ENCODE data around the gene ANXA11.
"Not testable (repeated sequence)": the region's sequence is repeated elsewhere in the genome, so short reads cannot be mapped to it uniquely, and the experiment has no call there.

DNA sequence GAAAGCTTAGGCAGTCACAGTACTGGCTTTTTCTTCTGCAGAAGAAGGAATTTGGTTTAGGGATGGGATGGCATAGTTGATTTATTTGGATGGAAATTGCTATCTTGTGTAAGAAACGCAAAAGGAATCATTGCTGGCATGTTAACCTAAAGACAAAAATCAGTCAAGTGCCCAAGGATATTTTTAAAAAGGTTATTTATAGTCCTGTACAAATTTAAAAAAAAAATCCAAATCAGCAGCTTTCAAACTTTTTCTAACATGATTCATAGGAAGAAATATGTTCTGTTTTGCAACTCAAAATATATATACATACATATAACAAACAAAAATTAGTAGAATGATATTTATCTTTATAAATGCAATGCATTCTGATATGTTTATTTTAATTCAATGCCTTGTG, 28.5 kb upstream of the ANXA11 start:
- TF ChIP-seq SPI1 (IDR thresholded peaks at IDR 0.05; ENCODE audit: borderline replicate concordance, low read depth, low read length); ETV6 (IDR thresholded peaks at IDR 0.05; ENCODE audit: borderline replicate concordance in 1 of 2, low read depth in 2 of 2, low read length in 1 of 2); ETV6 (CRISPR knock-in tag; IDR thresholded peaks at IDR 0.05; ENCODE audit: borderline replicate concordance); EP300 (IDR thresholded peaks at IDR 0.05; ENCODE audit: low read length); POLR2A (conservative IDR thresholded peaks at IDR 0.05); TAF7 (tag; IDR thresholded peaks at IDR 0.05): not testable (repeated sequence)
- TF ChIP-seq, protein P1, sequence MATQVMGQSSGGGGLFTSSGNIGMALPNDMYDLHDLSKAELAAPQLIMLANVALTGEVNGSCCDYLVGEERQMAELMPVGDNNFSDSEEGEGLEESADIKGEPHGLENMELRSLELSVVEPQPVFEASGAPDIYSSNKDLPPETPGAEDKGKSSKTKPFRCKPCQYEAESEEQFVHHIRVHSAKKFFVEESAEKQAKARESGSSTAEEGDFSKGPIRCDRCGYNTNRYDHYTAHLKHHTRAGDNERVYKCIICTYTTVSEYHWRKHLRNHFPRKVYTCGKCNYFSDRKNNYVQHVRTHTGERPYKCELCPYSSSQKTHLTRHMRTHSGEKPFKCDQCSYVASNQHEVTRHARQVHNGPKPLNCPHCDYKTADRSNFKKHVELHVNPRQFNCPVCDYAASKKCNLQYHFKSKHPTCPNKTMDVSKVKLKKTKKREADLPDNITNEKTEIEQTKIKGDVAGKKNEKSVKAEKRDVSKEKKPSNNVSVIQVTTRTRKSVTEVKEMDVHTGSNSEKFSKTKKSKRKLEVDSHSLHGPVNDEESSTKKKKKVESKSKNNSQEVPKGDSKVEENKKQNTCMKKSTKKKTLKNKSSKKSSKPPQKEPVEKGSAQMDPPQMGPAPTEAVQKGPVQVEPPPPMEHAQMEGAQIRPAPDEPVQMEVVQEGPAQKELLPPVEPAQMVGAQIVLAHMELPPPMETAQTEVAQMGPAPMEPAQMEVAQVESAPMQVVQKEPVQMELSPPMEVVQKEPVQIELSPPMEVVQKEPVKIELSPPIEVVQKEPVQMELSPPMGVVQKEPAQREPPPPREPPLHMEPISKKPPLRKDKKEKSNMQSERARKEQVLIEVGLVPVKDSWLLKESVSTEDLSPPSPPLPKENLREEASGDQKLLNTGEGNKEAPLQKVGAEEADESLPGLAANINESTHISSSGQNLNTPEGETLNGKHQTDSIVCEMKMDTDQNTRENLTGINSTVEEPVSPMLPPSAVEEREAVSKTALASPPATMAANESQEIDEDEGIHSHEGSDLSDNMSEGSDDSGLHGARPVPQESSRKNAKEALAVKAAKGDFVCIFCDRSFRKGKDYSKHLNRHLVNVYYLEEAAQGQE (IDR thresholded peaks at IDR 0.05; ENCODE audit: borderline replicate concordance) = not testable (repeated sequence)
- TF ChIP-seq, protein P1 (CRISPR knock-in tag; IDR thresholded peaks at IDR 0.05; ENCODE audit: low read depth) = not testable (repeated sequence)
- TF ChIP-seq, protein P2, sequence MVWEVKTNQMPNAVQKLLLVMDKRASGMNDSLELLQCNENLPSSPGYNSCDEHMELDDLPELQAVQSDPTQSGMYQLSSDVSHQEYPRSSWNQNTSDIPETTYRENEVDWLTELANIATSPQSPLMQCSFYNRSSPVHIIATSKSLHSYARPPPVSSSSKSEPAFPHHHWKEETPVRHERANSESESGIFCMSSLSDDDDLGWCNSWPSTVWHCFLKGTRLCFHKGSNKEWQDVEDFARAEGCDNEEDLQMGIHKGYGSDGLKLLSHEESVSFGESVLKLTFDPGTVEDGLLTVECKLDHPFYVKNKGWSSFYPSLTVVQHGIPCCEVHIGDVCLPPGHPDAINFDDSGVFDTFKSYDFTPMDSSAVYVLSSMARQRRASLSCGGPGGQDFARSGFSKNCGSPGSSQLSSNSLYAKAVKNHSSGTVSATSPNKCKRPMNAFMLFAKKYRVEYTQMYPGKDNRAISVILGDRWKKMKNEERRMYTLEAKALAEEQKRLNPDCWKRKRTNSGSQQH (CRISPR knock-in tag; IDR thresholded peaks at IDR 0.05) = not testable (repeated sequence)
- TF ChIP-seq, protein P3, sequence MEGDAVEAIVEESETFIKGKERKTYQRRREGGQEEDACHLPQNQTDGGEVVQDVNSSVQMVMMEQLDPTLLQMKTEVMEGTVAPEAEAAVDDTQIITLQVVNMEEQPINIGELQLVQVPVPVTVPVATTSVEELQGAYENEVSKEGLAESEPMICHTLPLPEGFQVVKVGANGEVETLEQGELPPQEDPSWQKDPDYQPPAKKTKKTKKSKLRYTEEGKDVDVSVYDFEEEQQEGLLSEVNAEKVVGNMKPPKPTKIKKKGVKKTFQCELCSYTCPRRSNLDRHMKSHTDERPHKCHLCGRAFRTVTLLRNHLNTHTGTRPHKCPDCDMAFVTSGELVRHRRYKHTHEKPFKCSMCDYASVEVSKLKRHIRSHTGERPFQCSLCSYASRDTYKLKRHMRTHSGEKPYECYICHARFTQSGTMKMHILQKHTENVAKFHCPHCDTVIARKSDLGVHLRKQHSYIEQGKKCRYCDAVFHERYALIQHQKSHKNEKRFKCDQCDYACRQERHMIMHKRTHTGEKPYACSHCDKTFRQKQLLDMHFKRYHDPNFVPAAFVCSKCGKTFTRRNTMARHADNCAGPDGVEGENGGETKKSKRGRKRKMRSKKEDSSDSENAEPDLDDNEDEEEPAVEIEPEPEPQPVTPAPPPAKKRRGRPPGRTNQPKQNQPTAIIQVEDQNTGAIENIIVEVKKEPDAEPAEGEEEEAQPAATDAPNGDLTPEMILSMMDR (IDR thresholded peaks at IDR 0.05 in 2 of 3, conservative IDR thresholded peaks at IDR 0.05 in 1 of 3; ENCODE audit: insufficient read depth in 2 of 3, low read depth in 1 of 3, low read length in 3 of 3) = not testable (repeated sequence)
- TF ChIP-seq, protein P4, sequence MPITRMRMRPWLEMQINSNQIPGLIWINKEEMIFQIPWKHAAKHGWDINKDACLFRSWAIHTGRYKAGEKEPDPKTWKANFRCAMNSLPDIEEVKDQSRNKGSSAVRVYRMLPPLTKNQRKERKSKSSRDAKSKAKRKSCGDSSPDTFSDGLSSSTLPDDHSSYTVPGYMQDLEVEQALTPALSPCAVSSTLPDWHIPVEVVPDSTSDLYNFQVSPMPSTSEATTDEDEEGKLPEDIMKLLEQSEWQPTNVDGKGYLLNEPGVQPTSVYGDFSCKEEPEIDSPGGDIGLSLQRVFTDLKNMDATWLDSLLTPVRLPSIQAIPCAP (CRISPR knock-in tag; IDR thresholded peaks at IDR 0.05; ENCODE audit: borderline replicate concordance) = not testable (repeated sequence)
- TF ChIP-seq, protein P5, sequence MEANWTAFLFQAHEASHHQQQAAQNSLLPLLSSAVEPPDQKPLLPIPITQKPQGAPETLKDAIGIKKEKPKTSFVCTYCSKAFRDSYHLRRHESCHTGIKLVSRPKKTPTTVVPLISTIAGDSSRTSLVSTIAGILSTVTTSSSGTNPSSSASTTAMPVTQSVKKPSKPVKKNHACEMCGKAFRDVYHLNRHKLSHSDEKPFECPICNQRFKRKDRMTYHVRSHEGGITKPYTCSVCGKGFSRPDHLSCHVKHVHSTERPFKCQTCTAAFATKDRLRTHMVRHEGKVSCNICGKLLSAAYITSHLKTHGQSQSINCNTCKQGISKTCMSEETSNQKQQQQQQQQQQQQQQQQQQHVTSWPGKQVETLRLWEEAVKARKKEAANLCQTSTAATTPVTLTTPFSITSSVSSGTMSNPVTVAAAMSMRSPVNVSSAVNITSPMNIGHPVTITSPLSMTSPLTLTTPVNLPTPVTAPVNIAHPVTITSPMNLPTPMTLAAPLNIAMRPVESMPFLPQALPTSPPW (CRISPR knock-in tag; IDR thresholded peaks at IDR 0.05) = not testable (repeated sequence)

Data from K562 (cell line).